DND-41 (cell line): ENCODE results near the gene HTR2C.

Experiments used
- EZH2 ChIP-seq: IDR thresholded peaks from 3 replicates; pipeline ENCODE4 v1.6.1; 2012; ENCODE audit warnings: borderline replicate concordance, low read depth, mild to moderate bottlenecking, moderate library complexity, low read length, inconsistent platforms; ENCODE audit not compliant: severe bottlenecking
- TF ChIP-seq, protein P1 (sequence below): IDR thresholded peaks from 2 replicates; pipeline ENCODE4 v1.5.1; 2012; ENCODE audit warnings: borderline replicate concordance, low read length, moderate library complexity, mild to moderate bottlenecking; ENCODE audit not compliant: poor library complexity, severe bottlenecking; ENCODE audit errors: extremely low read depth

DNA sequence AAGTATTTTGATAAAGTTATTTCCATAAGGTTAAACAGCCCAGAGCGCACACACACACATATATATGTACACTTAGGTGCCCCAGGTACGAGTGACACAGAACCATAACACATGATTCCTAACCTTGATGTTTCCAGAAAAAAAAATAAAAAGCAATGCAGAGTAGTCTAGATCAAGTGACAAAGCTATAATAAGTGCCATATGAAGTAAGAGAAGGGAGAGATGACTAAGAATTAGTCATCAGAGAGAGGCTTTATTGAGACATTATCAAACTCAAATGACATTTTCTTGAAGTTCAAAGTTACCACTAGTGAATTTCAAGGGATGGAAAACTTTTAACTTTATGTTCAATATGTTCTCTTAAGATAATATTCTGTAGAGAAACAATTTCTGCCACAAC is 215.0 kb downstream of the HTR2C start:
- TF ChIP-seq, protein P1, sequence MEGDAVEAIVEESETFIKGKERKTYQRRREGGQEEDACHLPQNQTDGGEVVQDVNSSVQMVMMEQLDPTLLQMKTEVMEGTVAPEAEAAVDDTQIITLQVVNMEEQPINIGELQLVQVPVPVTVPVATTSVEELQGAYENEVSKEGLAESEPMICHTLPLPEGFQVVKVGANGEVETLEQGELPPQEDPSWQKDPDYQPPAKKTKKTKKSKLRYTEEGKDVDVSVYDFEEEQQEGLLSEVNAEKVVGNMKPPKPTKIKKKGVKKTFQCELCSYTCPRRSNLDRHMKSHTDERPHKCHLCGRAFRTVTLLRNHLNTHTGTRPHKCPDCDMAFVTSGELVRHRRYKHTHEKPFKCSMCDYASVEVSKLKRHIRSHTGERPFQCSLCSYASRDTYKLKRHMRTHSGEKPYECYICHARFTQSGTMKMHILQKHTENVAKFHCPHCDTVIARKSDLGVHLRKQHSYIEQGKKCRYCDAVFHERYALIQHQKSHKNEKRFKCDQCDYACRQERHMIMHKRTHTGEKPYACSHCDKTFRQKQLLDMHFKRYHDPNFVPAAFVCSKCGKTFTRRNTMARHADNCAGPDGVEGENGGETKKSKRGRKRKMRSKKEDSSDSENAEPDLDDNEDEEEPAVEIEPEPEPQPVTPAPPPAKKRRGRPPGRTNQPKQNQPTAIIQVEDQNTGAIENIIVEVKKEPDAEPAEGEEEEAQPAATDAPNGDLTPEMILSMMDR: no peak
- TF ChIP-seq EZH2: no peak
